Measurements from ENCODE around the gene CGN. TPM values are rescaled to one million over a fixed set of nuclear protein-coding genes. Genes with fewer than 3 reads are reported as not detected.
A peak's percentile ranks its signal among the peaks of the same experiment; 100 is the strongest.

Gene CGN
- total RNA-seq, 1 donor, result 0.09 TPM

DNA sequence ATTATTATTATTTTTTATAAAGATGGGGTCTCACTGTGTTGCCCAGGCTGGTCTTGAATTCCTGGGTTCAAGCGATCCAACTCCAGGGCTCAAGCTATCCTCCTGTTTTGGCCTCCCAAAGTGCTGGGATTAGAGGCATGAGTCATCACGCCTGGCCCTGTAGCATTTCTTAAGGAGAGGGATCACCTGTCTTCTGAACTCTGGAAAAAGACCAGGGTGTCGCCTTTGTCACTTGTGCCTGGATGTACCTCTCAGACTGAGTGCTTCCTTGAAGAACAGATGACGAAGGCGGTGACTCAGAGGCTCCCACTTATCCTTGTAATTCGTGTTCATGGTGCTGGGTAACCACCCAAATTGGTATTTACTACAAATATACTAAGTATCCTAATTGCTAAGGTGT is 2.4 kb upstream of the CGN start:
- no peak for DNase-seq (ENCODE audit: low read depth)
- TF ChIP-seq, protein P1, sequence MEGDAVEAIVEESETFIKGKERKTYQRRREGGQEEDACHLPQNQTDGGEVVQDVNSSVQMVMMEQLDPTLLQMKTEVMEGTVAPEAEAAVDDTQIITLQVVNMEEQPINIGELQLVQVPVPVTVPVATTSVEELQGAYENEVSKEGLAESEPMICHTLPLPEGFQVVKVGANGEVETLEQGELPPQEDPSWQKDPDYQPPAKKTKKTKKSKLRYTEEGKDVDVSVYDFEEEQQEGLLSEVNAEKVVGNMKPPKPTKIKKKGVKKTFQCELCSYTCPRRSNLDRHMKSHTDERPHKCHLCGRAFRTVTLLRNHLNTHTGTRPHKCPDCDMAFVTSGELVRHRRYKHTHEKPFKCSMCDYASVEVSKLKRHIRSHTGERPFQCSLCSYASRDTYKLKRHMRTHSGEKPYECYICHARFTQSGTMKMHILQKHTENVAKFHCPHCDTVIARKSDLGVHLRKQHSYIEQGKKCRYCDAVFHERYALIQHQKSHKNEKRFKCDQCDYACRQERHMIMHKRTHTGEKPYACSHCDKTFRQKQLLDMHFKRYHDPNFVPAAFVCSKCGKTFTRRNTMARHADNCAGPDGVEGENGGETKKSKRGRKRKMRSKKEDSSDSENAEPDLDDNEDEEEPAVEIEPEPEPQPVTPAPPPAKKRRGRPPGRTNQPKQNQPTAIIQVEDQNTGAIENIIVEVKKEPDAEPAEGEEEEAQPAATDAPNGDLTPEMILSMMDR (IDR thresholded peaks at IDR 0.05; ENCODE audit: insufficient read depth, low read length), result no peak
- no peak overlapping the region for H3K4me3 ChIP-seq (ENCODE audit: low read depth, low read length)

DNA sequence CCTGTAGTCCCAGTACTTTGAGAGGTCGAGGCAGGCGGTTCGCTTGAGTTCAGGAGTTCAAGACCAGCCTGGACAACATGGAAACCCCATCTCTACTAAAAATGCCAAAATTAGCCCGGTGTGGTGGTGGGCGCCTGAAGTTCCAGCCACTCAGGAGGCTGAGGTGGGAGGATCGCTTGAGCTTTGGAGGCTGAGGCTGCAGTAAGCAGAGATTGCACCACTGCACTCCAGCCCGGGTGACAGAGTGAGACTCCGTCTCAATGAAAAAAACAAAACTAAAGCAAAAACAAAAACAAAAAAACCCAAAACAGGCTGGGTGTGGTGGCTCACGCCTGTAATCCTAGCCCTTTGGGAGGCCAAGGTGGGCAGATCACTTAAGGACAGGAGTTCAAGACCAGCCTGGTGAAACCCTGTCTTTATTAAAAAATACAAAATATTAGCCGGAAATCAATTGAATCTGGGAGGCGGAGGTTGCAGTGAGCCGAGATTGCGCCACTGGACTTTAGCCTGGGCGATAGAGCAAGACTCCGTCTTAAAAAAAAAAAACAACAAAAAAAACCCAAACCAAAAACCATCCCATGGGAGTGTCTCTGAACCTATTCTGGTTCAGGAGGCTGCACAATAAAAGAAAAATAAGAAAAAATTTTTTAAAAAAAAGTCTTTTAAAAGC is 1.7 kb upstream of the CGN start:
- H3K4me3 ChIP-seq (ENCODE audit: low read depth, low read length), result no peak overlapping the region
- DNase-seq (ENCODE audit: low read depth), result no peak
- TF ChIP-seq, protein P1 (IDR thresholded peaks at IDR 0.05; ENCODE audit: insufficient read depth, low read length), result no peak

DNA sequence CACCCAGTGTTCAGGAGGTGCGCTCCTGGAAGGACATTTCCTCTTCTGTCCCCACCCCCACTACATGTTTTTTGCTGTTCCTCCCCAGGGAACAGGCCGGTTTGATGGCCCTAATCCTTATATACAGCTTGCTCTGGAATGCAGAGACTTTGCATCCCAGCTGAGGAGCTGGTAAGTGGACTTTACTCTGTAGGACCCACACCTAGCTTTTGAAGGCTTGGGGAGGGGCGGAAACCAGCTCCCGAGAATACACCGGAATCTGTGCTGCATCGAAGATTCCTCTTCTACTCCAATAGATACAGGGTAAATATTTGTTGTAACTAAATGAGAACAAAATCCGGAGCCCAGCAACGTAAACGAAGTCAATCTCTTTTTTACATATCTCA is 1.2 kb upstream of the CGN start:
- no peak for DNase-seq (ENCODE audit: low read depth)
- TF ChIP-seq, protein P1 (IDR thresholded peaks at IDR 0.05; ENCODE audit: insufficient read depth, low read length), result no peak
- no peak overlapping the region for H3K4me3 ChIP-seq (ENCODE audit: low read depth, low read length)

DNA sequence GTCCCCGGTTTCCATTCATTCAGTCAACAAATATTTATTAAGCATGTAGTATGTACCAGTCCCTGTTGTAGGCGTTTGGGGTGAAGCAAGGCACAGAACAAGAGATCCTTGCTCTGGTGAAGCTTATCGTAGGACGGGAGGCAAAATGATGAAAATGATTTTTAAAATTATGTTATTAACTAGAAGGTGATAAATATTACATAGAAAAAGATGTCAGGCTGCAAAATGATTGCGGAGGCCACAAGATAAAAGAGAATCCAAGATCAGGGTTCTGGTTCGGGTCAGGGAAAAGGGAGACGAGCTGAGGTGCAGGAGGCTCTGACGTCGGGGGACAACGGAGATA is 602 bp upstream of the CGN start:
- no peak for DNase-seq (ENCODE audit: low read depth)
- TF ChIP-seq, protein P1 (IDR thresholded peaks at IDR 0.05; ENCODE audit: insufficient read depth, low read length), result no peak
- H3K4me3 ChIP-seq (ENCODE audit: low read depth, low read length), result peak overlapping the region; percentile 64

DNA sequence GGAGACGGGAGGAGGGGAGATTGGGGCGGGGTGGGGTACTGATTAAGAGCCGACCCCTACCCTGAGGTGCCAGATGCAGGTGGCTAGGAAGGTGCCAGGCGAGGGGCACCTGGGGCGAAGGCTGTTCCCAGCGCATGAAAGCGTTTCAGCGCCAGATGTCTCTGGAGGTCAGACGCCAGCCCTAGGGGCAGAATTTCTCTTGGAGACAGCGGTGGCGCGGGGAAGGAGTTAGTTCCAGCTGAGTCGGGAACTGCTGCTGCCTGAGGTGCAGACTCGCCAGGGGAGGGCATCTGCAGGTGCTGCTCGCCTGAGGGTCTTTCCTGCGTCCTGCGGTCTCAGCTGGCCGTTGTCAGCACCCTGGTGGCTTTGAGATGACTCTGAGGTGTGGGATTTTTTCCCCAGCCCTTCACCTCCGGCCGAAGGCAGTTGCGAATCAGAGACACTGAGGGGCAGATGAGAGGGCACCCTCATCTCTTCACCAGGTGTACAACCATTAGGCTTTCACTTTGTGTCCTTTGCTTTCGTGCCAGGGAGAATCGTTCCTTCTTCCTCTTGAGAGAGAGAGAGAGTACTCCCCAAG is 539 bp downstream of the CGN start:
- TF ChIP-seq, protein P1 (IDR thresholded peaks at IDR 0.05; ENCODE audit: insufficient read depth, low read length), result peak; percentile 11
- peak overlapping the region; percentile 64 for H3K4me3 ChIP-seq (ENCODE audit: low read depth, low read length)
- DNase-seq (ENCODE audit: low read depth), result no peak

DNA sequence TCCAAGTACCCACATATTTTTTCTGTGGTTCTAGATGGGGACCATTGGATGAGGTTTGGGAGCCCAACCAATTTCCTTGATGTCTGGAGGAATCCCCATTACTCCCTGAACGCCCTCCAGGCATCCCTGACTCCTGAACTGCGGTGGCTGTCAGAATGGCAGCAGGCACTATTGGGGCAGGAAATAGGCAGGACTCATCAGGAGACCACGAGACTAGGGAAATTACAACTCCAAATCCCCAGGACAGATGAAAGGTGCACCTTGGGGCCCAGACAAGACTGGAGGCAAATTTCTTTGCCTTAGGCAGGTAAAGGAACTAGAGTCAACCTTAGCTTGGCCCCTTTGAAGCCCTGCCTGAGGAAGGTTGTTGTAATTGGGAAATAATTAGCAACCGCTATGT is 1.1 kb downstream of the CGN start:
- DNase-seq (ENCODE audit: low read depth), result no peak
- H3K4me3 ChIP-seq (ENCODE audit: low read depth, low read length), result no peak overlapping the region
- TF ChIP-seq, protein P1 (IDR thresholded peaks at IDR 0.05; ENCODE audit: insufficient read depth, low read length), result no peak

Data from fibroblast of the aortic adventitia (primary cell).